Activated CD4-positive, alpha-beta memory T cell treated with anti-CD3 and anti-CD28 coated beads for 36 hours (primary cell): ENCODE results near the gene CKLF. TPM values are rescaled to one million over a fixed set of nuclear protein-coding genes. Genes with fewer than 3 reads are reported as not detected.

ENCODE experiments used
- CTCF ChIA-PET: fragments of 350-600 bp; sonication (Branson Sonifier 250); formaldehyde crosslinking; loops from one replicate; lab custom pipeline; 2021; ENCODE audit warnings: antibody characterized with exemption, inconsistent platforms; lab: Charles Lee
- POLR2A ChIA-PET: fragments of 350-600 bp; sonication (Branson Sonifier 250); formaldehyde crosslinking; loops from one replicate; lab custom pipeline; 2021; ENCODE audit warnings: antibody characterized with exemption; lab: Charles Lee
- DNase-seq: peaks from one replicate; pipeline ENCODE4 v3.0.0-alpha.2; 2020
- H3K27ac Mint-ChIP-seq: one replicate; pipeline ENCODE4 v1.8.0; 2021; ENCODE audit warnings: mixed read lengths
- H3K27me3 Mint-ChIP-seq: one replicate; pipeline ENCODE4 v1.8.0; 2021; ENCODE audit warnings: mixed read lengths
- H3K36me3 Mint-ChIP-seq: one replicate; pipeline ENCODE4 v1.8.0; 2021; ENCODE audit warnings: mixed read lengths
- H3K4me1 Mint-ChIP-seq: one replicate; pipeline ENCODE4 v1.8.0; 2021; ENCODE audit warnings: low read depth, mixed read lengths
- H3K4me3 Mint-ChIP-seq: one replicate; pipeline ENCODE4 v1.8.0; 2021; ENCODE audit warnings: mild to moderate bottlenecking, mixed read lengths
- H3K9me3 Mint-ChIP-seq: one replicate; pipeline ENCODE4 v1.8.0; 2021; ENCODE audit warnings: mixed read lengths
- intact Hi-C: fragments of 100-400 bp; cut with micrococcal nuclease; formaldehyde crosslinking; loops from one replicate; pipeline ENCODE4 v1.15.1; 2023
- total RNA-seq, 2 experiments: library from RNA; stranded (reverse); gene quantifications; one replicate each; pipeline ENCODE4 v1.2.3, GENCODE V29; 2021

CKLF gene
- total RNA-seq, 2 experiments from 2014 or later = 167 to 173 TPM

DNA sequence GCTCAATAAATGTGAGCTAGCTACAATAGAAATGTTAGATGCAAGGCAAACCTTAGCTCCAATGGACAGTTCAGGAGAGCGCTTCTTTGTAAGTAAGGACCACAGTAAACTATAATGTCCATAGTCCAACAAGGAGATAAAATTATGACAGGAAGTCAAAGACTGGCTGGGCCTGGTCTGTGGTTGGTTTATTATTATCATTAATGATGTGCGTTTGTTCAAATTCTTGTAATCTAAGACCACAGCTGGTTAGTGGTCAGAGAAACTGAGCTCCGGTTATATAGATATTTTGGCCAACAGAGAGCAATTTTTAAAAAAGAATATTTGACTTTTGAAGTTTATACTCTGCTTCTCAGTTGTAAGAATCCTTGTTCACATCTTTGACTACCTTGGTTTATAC, 22.2 kb downstream of the CKLF start:
- peaks cover 13% of the 10 kb centered on the region for H3K27me3 Mint-ChIP-seq
- ChIA-PET POLR2A (interaction anchor here (1.2 kb wide), 1 partner anchor 11 kb away, joined by 6 read pairs; no protein-coding TSS in a partner anchor), CTCF (interaction anchor here (0.8 to 2.0 kb wide), 5 partner anchors 22 to 166 kb away, joined by 3 to 5 read pairs (median 3); partner anchors contain the start of gene CKLF)
- no peaks in the 10 kb centered on the region for H3K9me3 Mint-ChIP-seq
- DNase-seq = no peak
- H3K27ac Mint-ChIP-seq = no peak overlapping the region
- intact Hi-C loops = no loop called here
- no peak overlapping the region for H3K4me3 Mint-ChIP-seq
- no peaks in the 10 kb centered on the region for H3K36me3 Mint-ChIP-seq
- peaks cover 5% of the 10 kb centered on the region for H3K4me1 Mint-ChIP-seq

DNA sequence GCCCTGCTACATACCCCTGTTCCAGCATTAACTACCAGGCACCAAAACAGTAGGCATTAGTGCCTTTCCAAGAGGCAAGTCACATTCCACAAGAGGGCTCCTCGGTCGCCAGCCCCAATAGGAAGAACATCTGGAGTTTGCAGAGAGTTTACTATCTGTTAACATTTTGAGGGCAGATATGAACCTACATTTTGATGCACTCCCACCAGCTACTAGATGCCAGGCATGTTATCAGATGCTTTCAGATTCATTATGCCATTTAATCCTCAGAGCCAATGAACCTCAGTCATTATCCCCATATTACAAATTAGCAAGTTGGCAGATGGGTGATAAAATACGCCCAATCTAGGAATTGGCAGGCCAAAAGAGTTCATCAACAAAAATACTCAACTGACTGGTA, 22.7 kb downstream of the CKLF start:
- POLR2A ChIA-PET = interaction anchor here (1.1 kb wide), 1 partner anchor 59 kb away, joined by 3 read pairs; no protein-coding TSS in a partner anchor
- H3K27me3 Mint-ChIP-seq = peaks cover 18% of the 10 kb centered on the region
- no peak for DNase-seq
- no peaks in the 10 kb centered on the region for H3K36me3 Mint-ChIP-seq
- no peak overlapping the region for H3K4me3 Mint-ChIP-seq
- peaks cover 5% of the 10 kb centered on the region for H3K4me1 Mint-ChIP-seq
- intact Hi-C loops = no loop called here
- H3K27ac Mint-ChIP-seq = no peak overlapping the region
- CTCF ChIA-PET = interaction anchor here (0.8 to 2.0 kb wide), 6 partner anchors 23 to 168 kb away, joined by 3 to 5 read pairs (median 3); partner anchors contain the start of gene CKLF
- H3K9me3 Mint-ChIP-seq = no peaks in the 10 kb centered on the region

DNA sequence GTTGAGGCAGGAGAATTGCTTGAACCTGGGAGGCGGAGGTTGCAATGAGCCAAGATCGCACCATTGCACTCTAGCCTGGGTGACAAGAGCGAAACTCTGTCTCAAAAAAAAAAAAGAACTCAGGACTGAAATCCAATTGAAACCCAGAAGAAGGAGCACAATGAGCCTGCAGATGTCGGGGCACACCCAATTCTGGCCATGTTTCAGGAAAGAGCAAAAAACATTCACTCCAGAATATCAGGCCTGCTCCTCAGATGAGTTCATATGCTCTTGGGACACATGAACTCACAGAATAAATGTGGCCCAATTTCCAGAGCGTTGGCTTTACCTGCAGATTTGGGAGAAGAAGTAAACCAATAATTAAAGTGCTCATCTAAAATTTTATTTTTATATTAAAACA, 23.9 kb downstream of the CKLF start:
- intact Hi-C loops = no loop called here

DNA sequence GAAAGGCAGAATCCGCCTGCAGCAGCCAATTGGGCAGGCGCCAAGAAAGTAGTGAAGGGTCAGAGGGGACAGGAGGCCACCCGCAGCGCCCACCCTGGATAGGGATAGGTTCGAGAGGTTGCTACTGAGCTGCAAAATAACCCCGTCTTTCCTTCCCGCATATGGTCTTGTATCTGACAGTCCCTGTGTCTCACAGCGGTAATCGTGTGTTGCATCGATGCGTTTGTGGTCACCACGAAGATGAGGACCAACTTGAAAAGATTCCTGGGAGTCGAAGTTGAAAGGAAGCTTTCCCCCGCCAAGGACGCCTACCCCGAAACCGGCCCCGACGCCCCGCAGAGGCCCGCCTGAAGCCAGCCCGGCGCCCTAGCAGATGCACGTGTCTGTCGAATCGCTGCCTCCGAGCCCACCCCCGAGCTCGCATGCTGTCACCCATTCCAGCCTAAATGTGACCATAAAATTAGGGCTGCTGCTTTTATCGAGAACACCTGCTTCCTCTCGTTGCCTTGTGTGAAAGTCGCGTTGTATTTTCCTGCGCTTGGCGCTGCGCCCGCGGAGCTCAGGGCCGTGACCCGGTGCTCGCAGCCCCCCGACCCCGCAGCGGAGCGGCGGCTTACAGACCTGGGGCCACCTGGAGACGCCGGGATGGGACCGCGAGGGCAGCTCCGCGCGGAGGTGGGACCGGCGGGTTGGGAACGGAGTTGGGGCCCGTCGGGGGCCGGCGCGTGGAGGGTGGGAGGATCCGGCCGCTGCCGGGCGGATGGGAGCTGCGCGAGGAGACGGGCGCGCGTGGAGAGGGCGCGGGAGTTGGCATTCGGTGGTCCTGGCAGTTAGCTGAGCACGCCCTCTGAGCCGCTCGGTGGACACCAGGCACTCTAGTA, 26.5 kb downstream of the CKLF start, which contains the start of gene CMTM2:
TSS of gene CMTM2 (plus strand) at position 813 of the 881 bp plus-strand sequence. CDS start 145 bp downstream, outside the sequence.
- H3K4me1 Mint-ChIP-seq = peaks cover 8% of the 10 kb centered on the region
- no peaks in the 10 kb centered on the region for H3K9me3 Mint-ChIP-seq
- ChIA-PET CTCF (interaction anchor here (0.6 to 2.6 kb wide), 7 partner anchors 11 to 221 kb away, joined by 3 to 14 read pairs (median 3); no protein-coding TSS in a partner anchor), POLR2A (interaction anchor here (0.7 to 0.8 kb wide), 2 partner anchors 11 to 26 kb away, joined by 3 read pairs; partner anchors contain the start of gene CKLF)
- intact Hi-C loops = no loop called here
- no peak for DNase-seq
- H3K4me3 Mint-ChIP-seq = peak within 1 kb of the TSS; percentile 40
- no peaks in the 10 kb centered on the region for H3K36me3 Mint-ChIP-seq
- no peak within 1 kb of the TSS for H3K27ac Mint-ChIP-seq
- H3K27me3 Mint-ChIP-seq = peaks cover 27% of the 10 kb centered on the region

More for the DNA sequence above, 23.9 kb downstream of the CKLF start:
- peaks cover 5% of the 10 kb centered on the region for H3K4me1 Mint-ChIP-seq
- no peak overlapping the region for H3K27ac Mint-ChIP-seq
- H3K9me3 Mint-ChIP-seq = no peaks in the 10 kb centered on the region
- ChIA-PET CTCF (interaction anchor here (1.5 kb wide), 1 partner anchor 32 kb away, joined by 5 read pairs; no protein-coding TSS in a partner anchor), POLR2A (interaction anchor here (1.1 kb wide), 1 partner anchor 61 kb away, joined by 3 read pairs; no protein-coding TSS in a partner anchor)
- no peaks in the 10 kb centered on the region for H3K36me3 Mint-ChIP-seq
- DNase-seq = no peak
- H3K27me3 Mint-ChIP-seq = peaks cover 27% of the 10 kb centered on the region
- H3K4me3 Mint-ChIP-seq = no peak overlapping the region

DNA sequence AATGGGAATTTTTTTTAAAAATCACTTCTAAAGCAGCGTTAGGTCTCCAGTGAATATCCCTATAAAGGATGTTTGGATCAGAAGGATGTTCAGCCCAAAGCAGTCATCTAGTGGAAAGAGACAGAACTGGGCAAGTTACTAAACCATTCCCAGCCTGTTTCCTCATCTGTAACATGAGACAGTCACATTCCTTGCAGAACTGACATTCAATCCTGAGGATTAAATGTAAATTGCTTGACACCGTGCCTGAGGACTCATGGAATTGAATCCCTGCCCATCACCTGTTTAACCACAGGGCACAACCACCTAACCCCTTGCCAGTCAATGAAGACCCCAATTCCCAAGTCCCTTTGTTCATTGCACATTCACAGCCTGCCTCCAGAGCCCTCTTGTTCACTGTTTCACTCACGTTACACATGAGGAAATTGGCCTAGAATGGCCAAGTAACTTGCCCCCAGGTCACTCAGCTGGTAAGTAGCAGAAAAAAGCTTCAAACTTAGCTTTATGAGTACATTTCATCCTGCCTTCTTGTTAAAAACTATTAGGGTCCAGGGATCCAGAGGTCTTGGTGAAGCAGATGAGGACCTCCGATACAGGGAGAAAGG, 28.3 kb downstream of the CKLF start:
- Mint-ChIP-seq H3K4me3 (no peak overlapping the region), H3K36me3 (no peaks in the 10 kb centered on the region), H3K9me3 (no peaks in the 10 kb centered on the region), H3K27me3 (peaks cover 27% of the 10 kb centered on the region), H3K27ac (no peak overlapping the region), H3K4me1 (peaks cover 8% of the 10 kb centered on the region)
- no peak for DNase-seq
- CTCF ChIA-PET = interaction anchor here (1.0 to 2.6 kb wide), 3 partner anchors 9 to 71 kb away, joined by 3 to 14 read pairs (median 5); no protein-coding TSS in a partner anchor
- POLR2A ChIA-PET = interaction anchor here (0.7 kb wide), 1 partner anchor 147 kb away, joined by 3 read pairs; no protein-coding TSS in a partner anchor
- intact Hi-C loops = no loop called here

DNA sequence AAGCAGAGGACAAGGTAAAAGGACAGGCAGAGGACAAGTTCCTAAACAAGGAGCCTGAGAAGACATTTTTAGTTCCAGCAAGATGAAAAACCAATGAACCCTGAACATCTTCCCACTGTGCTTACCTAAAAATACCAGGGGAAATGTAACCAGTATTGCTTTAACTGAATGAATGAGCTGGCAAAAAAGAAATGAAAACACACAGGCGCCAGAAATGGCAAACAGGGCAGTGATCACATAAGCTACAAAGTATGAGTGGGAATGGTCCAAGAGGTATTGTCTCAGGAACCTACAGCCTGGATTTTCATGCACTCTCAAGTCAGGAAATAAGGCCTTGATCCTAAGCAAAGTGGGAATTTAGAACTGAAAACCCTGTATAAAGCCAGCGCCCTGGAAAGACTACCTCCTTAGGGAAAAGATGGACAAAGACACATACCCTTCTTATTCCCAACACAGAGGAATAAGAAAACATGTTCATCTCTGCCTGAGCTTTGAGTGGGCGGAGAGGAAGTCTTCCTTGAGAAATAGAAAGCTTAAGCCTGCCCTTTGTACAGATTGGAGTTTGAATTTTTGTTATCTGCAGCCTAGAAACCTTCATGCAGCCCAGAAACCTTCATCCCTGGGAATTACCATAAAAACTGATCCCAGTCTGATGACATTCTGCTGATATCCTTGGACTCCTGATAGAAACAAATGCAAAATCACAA, 29.0 kb downstream of the CKLF start:
- H3K4me1 Mint-ChIP-seq = peaks cover 8% of the 10 kb centered on the region
- no peaks in the 10 kb centered on the region for H3K36me3 Mint-ChIP-seq
- CTCF ChIA-PET = interaction anchor here (1.7 to 2.6 kb wide), 2 partner anchors 8 to 27 kb away, joined by 5 to 14 read pairs; no protein-coding TSS in a partner anchor
- H3K27me3 Mint-ChIP-seq = peaks cover 27% of the 10 kb centered on the region
- no peak overlapping the region for H3K4me3 Mint-ChIP-seq
- no peak for DNase-seq
- H3K27ac Mint-ChIP-seq = no peak overlapping the region
- POLR2A ChIA-PET = interaction anchor here (0.7 kb wide), 1 partner anchor 146 kb away, joined by 3 read pairs; no protein-coding TSS in a partner anchor
- intact Hi-C loops = no loop called here
- no peaks in the 10 kb centered on the region for H3K9me3 Mint-ChIP-seq

DNA sequence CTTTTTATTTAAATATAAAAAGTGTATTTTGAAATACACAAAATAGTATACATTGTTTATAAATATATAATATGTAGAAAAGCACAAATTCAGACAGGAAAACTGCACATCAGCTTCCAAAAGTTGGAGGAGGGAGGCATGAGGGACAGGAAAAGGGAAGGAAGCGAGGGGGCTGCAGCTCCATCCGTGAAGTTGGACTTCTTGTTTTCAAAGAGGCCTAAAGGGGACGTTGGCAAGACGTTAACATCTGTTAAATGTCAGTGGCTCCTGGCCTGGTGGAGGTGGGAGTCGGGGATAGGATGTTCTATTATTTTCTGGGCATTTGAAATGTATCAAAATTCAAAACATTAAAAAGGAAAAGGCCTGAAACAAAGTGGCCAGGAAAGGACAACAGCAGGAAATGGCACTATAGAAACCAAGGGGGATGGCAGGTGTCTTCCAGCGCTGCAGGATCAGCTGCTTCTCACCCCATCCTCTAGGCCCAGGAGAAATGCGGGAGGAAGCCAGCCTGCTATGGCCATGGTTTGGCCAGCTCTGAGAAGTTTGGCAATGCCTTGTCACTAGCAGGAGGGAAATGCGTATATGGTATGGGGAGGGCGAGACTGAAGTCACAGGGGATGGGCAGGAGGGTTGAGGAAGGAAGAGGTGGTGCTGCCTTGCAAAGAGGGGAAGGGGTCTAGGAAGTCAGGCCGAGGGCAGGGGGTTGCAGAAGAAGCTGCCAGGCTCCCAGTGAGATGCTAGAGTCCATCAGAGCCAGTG, 33.3 kb downstream of the CKLF start:
- intact Hi-C loops = no loop called here
- DNase-seq = no peak
- H3K4me1 Mint-ChIP-seq = peaks cover 21% of the 10 kb centered on the region
- no peak overlapping the region for H3K4me3 Mint-ChIP-seq
- ChIA-PET CTCF (interaction anchor here (0.9 kb wide), 1 partner anchor 23 kb away, joined by 3 read pairs; no protein-coding TSS in a partner anchor), POLR2A (interaction anchor here (0.6 kb wide), 1 partner anchor 17 kb away, joined by 3 read pairs; no protein-coding TSS in a partner anchor)
- H3K27ac Mint-ChIP-seq = no peak overlapping the region
- H3K9me3 Mint-ChIP-seq = no peaks in the 10 kb centered on the region
- H3K36me3 Mint-ChIP-seq = no peaks in the 10 kb centered on the region
- H3K27me3 Mint-ChIP-seq = peaks cover 4% of the 10 kb centered on the region

DNA sequence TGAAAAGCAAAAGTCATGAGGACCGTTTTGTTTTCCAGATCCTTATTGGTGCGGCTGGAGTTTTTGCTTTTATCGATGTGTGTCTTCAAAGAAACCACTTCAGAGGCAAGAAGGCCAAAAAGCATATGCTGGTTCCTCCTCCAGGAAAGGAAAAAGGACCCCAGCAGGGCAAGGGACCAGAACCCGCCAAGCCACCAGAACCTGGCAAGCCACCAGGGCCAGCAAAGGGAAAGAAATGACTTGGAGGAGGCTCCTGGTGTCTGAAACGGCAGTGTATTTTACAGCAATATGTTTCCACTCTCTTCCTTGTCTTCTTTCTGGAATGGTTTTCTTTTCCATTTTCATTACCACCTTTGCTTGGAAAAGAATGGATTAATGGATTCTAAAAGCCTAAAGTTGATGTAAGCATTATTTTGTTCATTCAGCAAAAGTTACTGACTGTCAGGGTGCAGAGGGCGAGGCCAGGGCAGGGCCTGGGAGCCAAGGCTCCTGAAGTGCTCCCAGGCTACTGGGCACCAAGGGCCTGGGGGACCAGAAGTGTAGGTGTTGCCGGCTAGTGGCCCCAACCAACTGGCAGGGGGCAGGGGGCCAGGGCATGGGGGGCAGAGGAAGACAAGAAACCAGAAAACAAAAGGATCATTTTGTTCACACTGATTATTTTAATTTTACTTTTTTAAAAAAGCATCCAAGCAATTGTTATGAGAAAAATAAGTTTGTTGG, 35.7 kb downstream of the CKLF start:
- POLR2A ChIA-PET = no interaction called here
- Mint-ChIP-seq H3K27me3 (no peaks in the 10 kb centered on the region), H3K4me1 (peaks cover 23% of the 10 kb centered on the region), H3K4me3 (no peak overlapping the region), H3K36me3 (no peaks in the 10 kb centered on the region), H3K9me3 (no peaks in the 10 kb centered on the region), H3K27ac (no peak overlapping the region)
- intact Hi-C loops = loop anchor here (2.0 kb wide), 1 partner anchor 71 kb away; no protein-coding TSS in a partner anchor
- CTCF ChIA-PET = interaction anchor here (0.6 to 2.8 kb wide), 5 partner anchors 20 to 111 kb away, joined by 3 to 20 read pairs (median 15); no protein-coding TSS in a partner anchor
- peak; percentile 7 for DNase-seq

DNA sequence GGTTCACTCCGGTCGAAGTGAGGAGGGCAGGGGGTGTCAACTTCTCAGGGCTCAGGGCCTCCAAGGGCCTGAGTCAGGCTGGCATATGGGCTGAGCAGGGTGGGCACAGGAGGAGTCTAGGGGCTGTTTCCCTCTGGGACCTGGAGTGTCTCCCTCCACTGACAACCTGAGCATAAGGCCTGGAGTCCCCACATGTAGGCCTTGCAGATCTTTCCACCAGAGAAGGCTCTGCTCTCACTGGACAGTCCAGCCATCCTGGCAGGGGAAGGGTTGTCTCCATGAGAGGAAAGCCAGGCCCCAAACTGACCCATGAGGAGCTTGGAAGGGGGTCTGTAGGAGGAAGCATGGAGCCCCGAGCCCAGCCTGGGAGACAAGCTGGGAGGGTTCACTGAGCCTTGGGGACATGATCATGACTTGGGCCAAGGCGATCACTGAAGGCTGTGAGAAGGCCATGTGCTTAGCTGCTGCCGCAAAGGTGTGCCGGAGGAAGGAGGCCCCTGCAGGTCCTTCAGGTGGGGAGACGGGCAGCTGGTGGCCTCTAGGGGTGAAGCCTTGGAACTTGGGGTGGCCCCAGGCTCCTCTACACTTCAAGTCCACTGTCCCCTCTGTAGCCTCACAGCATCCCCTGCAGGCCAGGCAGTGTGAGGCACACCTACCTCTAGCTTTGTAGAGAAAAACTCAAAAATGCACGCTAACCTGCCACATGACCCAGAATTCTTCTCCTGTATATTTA, 36.8 kb downstream of the CKLF start:
- ChIA-PET POLR2A (no interaction called here), CTCF (interaction anchor here (0.6 to 2.8 kb wide), 26 partner anchors 9 to 288 kb away, joined by 3 to 28 read pairs (median 5); partner anchors contain the start of genes CKLF, CMTM2, CMTM3 and NAE1)
- Mint-ChIP-seq H3K4me1 (peaks cover 23% of the 10 kb centered on the region), H3K9me3 (no peaks in the 10 kb centered on the region), H3K27ac (peak overlapping the region; percentile 39), H3K27me3 (no peaks in the 10 kb centered on the region), H3K36me3 (no peaks in the 10 kb centered on the region), H3K4me3 (peak overlapping the region; percentile 64)
- intact Hi-C loops = loop anchor here (1.0 to 2.0 kb wide), 5 partner anchors 26 to 181 kb away; no protein-coding TSS in a partner anchor
- peak; percentile 84 for DNase-seq
